Suppressor macrophage (primary cell): ENCODE measurements around the gene PLCH1.

ENCODE experiments used
- DNase-seq, 4 experiments: peaks; one replicate each; pipeline ENCODE4 v3.0.0-alpha.2; 2020 to 2022

Gene PLCH1

GRCh38 chr3:155682426-155683343, 62.2 kb downstream of the PLCH1 start:
- DNase-seq = peak in 2 of 4 experiments; percentile 4 to 13

GRCh38 chr3:155676252-155676981, 68.5 kb downstream of the PLCH1 start:
- DNase-seq = no peak

GRCh38 chr3:155675094-155675493, 69.8 kb downstream of the PLCH1 start:
- no peak for DNase-seq

- no peak for DNase-seq
Measured at GRCh38 chr3:155673421-155673820, 71.5 kb downstream of the PLCH1 start.

- DNase-seq = no peak
Measured at GRCh38 chr3:155670335-155670734, 74.5 kb downstream of the PLCH1 start.

- DNase-seq = no peak
Measured at GRCh38 chr3:155667988-155668387, 76.9 kb downstream of the PLCH1 start.

- DNase-seq = peak; percentile 49 to 77 (median 70)
Measured at GRCh38 chr3:155664925-155665695, 79.8 kb downstream of the PLCH1 start.

- DNase-seq = no peak
Measured at GRCh38 chr3:155663467-155664212, 81.2 kb downstream of the PLCH1 start.

GRCh38 chr3:155661760-155662159, 83.1 kb downstream of the PLCH1 start:
- no peak for DNase-seq

GRCh38 chr3:155661042-155661441, 83.8 kb downstream of the PLCH1 start:
- DNase-seq = no peak

- DNase-seq = no peak
Measured at GRCh38 chr3:155658671-155659261, 86.1 kb downstream of the PLCH1 start.

GRCh38 chr3:155658006-155658405, 86.9 kb downstream of the PLCH1 start:
- DNase-seq = no peak

- no peak for DNase-seq
Measured at GRCh38 chr3:155657161-155657560, 87.7 kb downstream of the PLCH1 start.

GRCh38 chr3:155656466-155656865, 88.4 kb downstream of the PLCH1 start:
- DNase-seq = no peak

GRCh38 chr3:155651489-155652218, 93.2 kb downstream of the PLCH1 start:
- DNase-seq = no peak

GRCh38 chr3:155648013-155648591, 96.8 kb downstream of the PLCH1 start:
- no peak for DNase-seq

- peak in 1 of 4 experiments; percentile 3 for DNase-seq
Measured at GRCh38 chr3:155647206-155647605, 97.7 kb downstream of the PLCH1 start.

- no peak for DNase-seq
Measured at GRCh38 chr3:155646669-155647068, 98.2 kb downstream of the PLCH1 start.

GRCh38 chr3:155646128-155646527, 98.7 kb downstream of the PLCH1 start:
- DNase-seq = peak; percentile 5 to 42 (median 30)

GRCh38 chr3:155643581-155644165, 101.2 kb downstream of the PLCH1 start:
- DNase-seq = no peak
